ENCODE data around the gene RHOBTB3.

DNA sequence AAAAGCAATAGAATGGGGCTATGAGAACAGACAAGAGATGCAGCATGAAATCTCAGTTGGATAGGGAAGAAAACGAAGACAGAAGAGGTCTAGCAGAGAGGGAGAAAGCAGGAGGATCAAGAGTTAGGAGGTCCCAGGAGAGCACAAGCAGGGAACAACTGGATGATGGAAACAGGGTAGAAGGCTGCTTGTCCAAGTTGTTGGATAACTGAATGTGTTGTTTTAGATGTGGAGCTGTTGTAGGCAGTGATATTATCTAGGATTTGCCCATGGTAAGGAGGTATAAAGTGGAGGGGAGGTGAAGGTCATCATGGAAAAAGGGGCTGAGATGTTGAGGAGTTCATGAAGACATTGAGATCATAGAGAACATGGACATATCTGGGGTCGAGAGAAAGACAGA, 12.4 kb upstream of the RHOBTB3 start:
- no peak for TF ChIP-seq CTCF (conservative IDR thresholded peaks at IDR 0.05)
- TF ChIP-seq ZFX (IDR thresholded peaks at IDR 0.05): no peak
